SK-N-SH treated with all-trans-retinoic acid at 6 μM for 48 hours (cell line): ENCODE data around the gene SMYD3.

Source experiments
- ARNTL ChIP-seq: fragments of 450-650 bp; formaldehyde crosslinking; IDR thresholded peaks from 2 replicates; pipeline ENCODE4 v1.5.0; 2020; ENCODE audit warnings: low read depth, mild to moderate bottlenecking, moderate library complexity, borderline replicate concordance
- CSDC2 ChIP-seq: fragments of 250-450 bp; sonication (Bioruptor Pico); IDR thresholded peaks from 2 replicates; pipeline ENCODE4 v1.5.0; 2020; ENCODE audit warnings: mild to moderate bottlenecking, moderate library complexity
- ESRRG ChIP-seq: fragments of 250-450 bp; sonication (Bioruptor Pico); IDR thresholded peaks from 2 replicates; pipeline ENCODE4 v1.6.1; 2021; ENCODE audit warnings: mild to moderate bottlenecking
- ISL1 ChIP-seq: fragments of 250-450 bp; sonication (Bioruptor Pico); IDR thresholded peaks from 2 replicates; pipeline ENCODE4 v2.1.2; 2022; ENCODE audit warnings: mild to moderate bottlenecking, moderate library complexity
- OSR1 ChIP-seq: fragments of 250-450 bp; sonication (Bioruptor Pico); IDR thresholded peaks from 2 replicates; pipeline ENCODE4 v1.8.0; 2022; ENCODE audit warnings: moderate library complexity, mild to moderate bottlenecking, inconsistent platforms
- PATZ1 ChIP-seq: fragments of 250-450 bp; sonication (Bioruptor Pico); IDR thresholded peaks from 2 replicates; pipeline ENCODE4 v1.8.0; 2020; ENCODE audit warnings: mild to moderate bottlenecking, moderate library complexity, borderline replicate concordance
- PPARA ChIP-seq: fragments of 250-450 bp; sonication (Bioruptor Pico); IDR thresholded peaks from 2 replicates; pipeline ENCODE4 v1.5.0; 2020; ENCODE audit warnings: mild to moderate bottlenecking, borderline replicate concordance
- TOX ChIP-seq: fragments of 250-450 bp; sonication (Bioruptor Pico); IDR thresholded peaks from 2 replicates; pipeline ENCODE4 v1.8.0; 2021; ENCODE audit warnings: mild to moderate bottlenecking, moderate library complexity, borderline replicate concordance
- TSHZ2 ChIP-seq: fragments of 250-450 bp; sonication (Bioruptor Pico); IDR thresholded peaks from 2 replicates; pipeline ENCODE4 v1.5.0; 2020; ENCODE audit warnings: mild to moderate bottlenecking, moderate library complexity
- ZC3H10 ChIP-seq: fragments of 250-450 bp; sonication (Bioruptor Pico); IDR thresholded peaks from 2 replicates; pipeline ENCODE4 v1.5.1; 2021; ENCODE audit warnings: mild to moderate bottlenecking, moderate library complexity
- ZFP3 ChIP-seq: fragments of 250-450 bp; sonication (Bioruptor Pico); IDR thresholded peaks from 2 replicates; pipeline ENCODE4 v1.5.0; 2020; ENCODE audit warnings: mild to moderate bottlenecking, moderate library complexity
- ZFP30 ChIP-seq: fragments of 450-650 bp; formaldehyde crosslinking; IDR thresholded peaks from 2 replicates; pipeline ENCODE4 v1.5.0; 2022; ENCODE audit warnings: mild to moderate bottlenecking, moderate library complexity
- ZNF70 ChIP-seq: fragments of 450-650 bp; formaldehyde crosslinking; IDR thresholded peaks from 2 replicates; pipeline ENCODE4 v1.5.0; 2020; ENCODE audit warnings: mild to moderate bottlenecking, moderate library complexity

- TF ChIP-seq ESRRG (CRISPR knock-in tag): no peak
- TF ChIP-seq OSR1 (CRISPR knock-in tag): no peak
- no peak for TF ChIP-seq ZFP30 (CRISPR knock-in tag)
- TF ChIP-seq ZNF70 (CRISPR knock-in tag): no peak
- TF ChIP-seq PATZ1 (CRISPR knock-in tag): no peak
- TF ChIP-seq ISL1 (CRISPR knock-in tag): no peak
- no peak for TF ChIP-seq ARNTL (CRISPR knock-in tag)
- TF ChIP-seq ZC3H10 (CRISPR knock-in tag): no peak
- no peak for TF ChIP-seq CSDC2
- TF ChIP-seq ZFP3 (CRISPR knock-in tag): no peak
- TF ChIP-seq PPARA: no peak
- no peak for TF ChIP-seq TOX
- TF ChIP-seq TSHZ2 (CRISPR knock-in tag): no peak
Measured at GRCh38 chr1:246012341-246012740, 494.7 kb downstream of the SMYD3 start.
